PC-9 (cell line): ENCODE measurements around the gene SPATA16.

Experiments used
- CTCF ChIP-seq: fragments of 200-600 bp; sonication (generic); conservative IDR thresholded peaks from 2 replicates; pipeline ENCODE4 v1.6.1; 2017; ENCODE audit warnings: mixed run types, antibody characterized with exemption, mild to moderate bottlenecking, moderate library complexity
- EZH2 ChIP-seq: fragments of 200-600 bp; sonication (generic); IDR thresholded peaks from 2 replicates; pipeline ENCODE4 v1.8.0; 2017; ENCODE audit warnings: antibody characterized with exemption, low read depth

GRCh38 chr3:173064631-173065030 is 76.4 kb downstream of the SPATA16 start:
- TF ChIP-seq EZH2: no peak
- no peak for TF ChIP-seq CTCF
